ENCODE measurements around the gene ARHGEF10L.

ARHGEF10L gene

DNA sequence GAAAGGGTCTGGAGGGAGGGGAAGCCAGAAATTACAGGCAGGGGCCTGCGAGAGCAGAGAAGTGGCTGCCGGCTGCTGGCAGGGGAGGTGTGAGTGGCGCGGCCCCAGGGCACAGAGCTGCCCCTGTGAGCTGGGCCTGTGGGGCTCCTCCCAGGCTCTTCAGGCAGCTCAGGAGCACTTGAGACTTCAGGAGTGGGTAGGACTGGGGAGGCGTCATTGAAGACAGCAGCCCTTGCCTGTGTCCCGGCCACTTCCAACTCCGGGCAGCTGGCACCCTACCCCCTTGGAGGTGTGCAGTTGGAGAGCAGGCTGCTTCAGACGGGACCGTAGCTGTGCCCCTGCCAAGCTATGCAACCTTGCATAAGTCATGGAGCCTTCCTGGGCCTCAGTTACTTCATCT, 128.1 kb downstream of the ARHGEF10L start:
- WGBS = 90% methylated on average over 9 of the region's 9 CpGs
- Histone ChIP-seq H3K27ac (ENCODE audit: low read depth, low read length) (no peak overlapping the region), H3K9ac (ENCODE audit: low read depth, low read length) (no peak overlapping the region), H3K4me1 (ENCODE audit: insufficient read depth, low read length) (peaks cover 14% of the 10 kb centered on the region), H3K9me3 (ENCODE audit: insufficient read depth, low read depth, low read length) (no peaks in the 10 kb centered on the region), H3K27me3 (ENCODE audit: insufficient read depth, low read length) (no peaks in the 10 kb centered on the region), H3K4me3 (ENCODE audit: low read length) (no peak overlapping the region), H3K36me3 (ENCODE audit: insufficient read depth, low read length) (peaks cover 34% of the 10 kb centered on the region)

DNA sequence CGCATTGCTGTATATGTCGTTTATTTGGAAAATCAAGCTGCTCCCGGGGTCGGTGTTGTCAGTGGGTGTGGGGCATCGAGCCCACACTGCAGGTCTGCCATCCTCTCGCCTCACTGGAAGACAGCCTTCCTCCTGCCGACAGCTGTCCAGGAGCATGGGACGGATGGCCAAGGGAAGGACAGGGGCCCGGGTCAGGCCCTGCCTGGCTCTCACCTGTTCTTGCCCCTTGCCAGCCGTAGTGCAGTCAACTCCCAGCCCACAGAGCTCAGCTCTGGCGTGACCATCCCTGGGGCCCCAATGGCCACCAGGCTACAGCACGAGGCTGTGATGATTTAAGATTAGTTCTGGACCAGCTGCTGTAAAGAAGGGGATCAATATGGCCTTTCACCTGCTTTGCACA, 128.7 kb downstream of the ARHGEF10L start:
- peaks cover 34% of the 10 kb centered on the region for H3K36me3 ChIP-seq (ENCODE audit: insufficient read depth, low read length)
- no peak overlapping the region for H3K4me3 ChIP-seq (ENCODE audit: low read length)

DNA sequence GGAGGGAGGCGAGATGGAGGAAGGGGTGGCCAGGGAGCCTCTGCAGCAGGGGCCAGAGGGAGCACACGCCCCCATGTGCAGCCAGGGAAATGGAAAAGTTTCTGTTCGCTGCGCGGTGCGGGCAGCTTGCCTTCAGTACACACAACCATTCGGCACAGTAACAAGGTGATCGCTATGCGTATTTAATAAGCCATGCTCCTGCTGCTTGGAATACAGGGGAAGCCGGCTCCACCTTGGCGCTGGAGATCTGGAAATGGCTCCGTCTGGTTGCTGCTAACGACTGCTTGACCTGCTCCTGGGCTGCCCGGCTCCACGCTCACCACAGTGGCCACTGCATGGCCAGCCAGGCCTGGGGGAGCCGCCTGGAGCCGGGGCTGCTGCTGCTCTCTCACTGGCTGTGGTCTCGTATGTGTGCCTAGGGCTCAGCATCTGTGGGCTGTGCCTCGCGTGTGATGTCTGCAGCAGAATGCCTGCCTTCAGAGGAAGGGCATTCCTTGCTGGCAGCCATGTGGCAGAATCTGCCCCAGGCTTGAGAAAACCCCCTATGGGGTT, 129.2 kb downstream of the ARHGEF10L start:
- H3K27ac ChIP-seq (ENCODE audit: low read depth, low read length) = no peak overlapping the region
- peaks cover 34% of the 10 kb centered on the region for H3K36me3 ChIP-seq (ENCODE audit: insufficient read depth, low read length)
- no peak overlapping the region for H3K9ac ChIP-seq (ENCODE audit: low read depth, low read length)
- H3K27me3 ChIP-seq (ENCODE audit: insufficient read depth, low read length) = no peaks in the 10 kb centered on the region
- no peak overlapping the region for H3K4me3 ChIP-seq (ENCODE audit: low read length)
- 95% methylated on average over 20 of the region's 20 CpGs for WGBS
- no peaks in the 10 kb centered on the region for H3K9me3 ChIP-seq (ENCODE audit: insufficient read depth, low read depth, low read length)
- peaks cover 14% of the 10 kb centered on the region for H3K4me1 ChIP-seq (ENCODE audit: insufficient read depth, low read length)

More for the DNA sequence above, 128.7 kb downstream of the ARHGEF10L start:
- WGBS = 95% methylated on average over 12 of the region's 12 CpGs
- Histone ChIP-seq H3K9me3 (ENCODE audit: insufficient read depth, low read depth, low read length) (no peaks in the 10 kb centered on the region), H3K9ac (ENCODE audit: low read depth, low read length) (no peak overlapping the region), H3K27ac (ENCODE audit: low read depth, low read length) (no peak overlapping the region), H3K27me3 (ENCODE audit: insufficient read depth, low read length) (no peaks in the 10 kb centered on the region), H3K4me1 (ENCODE audit: insufficient read depth, low read length) (peaks cover 14% of the 10 kb centered on the region)

DNA sequence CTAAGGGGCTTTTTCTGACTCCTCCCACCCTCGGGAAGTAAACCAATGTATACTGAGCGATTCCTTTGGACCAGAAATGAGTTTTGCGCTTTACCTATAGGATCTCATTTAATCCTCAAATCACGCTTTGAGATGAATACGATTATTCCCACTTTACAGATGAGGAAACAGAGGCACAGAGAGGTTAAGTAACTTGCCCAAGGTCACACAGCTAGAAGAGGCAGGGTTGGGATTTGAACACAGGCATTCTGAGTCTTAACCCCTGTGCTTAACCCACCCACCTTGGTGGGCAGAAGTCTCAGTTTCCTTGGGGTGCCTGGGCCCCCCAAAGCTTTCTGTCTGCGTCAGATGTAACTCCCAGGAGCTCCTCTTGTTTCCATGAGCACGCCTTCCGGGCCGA, 129.8 kb downstream of the ARHGEF10L start:
- Histone ChIP-seq H3K4me1 (ENCODE audit: insufficient read depth, low read length) (peaks cover 14% of the 10 kb centered on the region), H3K9ac (ENCODE audit: low read depth, low read length) (no peak overlapping the region), H3K36me3 (ENCODE audit: insufficient read depth, low read length) (peaks cover 33% of the 10 kb centered on the region), H3K9me3 (ENCODE audit: insufficient read depth, low read depth, low read length) (no peaks in the 10 kb centered on the region), H3K4me3 (ENCODE audit: low read length) (no peak overlapping the region), H3K27me3 (ENCODE audit: insufficient read depth, low read length) (no peaks in the 10 kb centered on the region), H3K27ac (ENCODE audit: low read depth, low read length) (no peak overlapping the region)
- WGBS = 95% methylated on average over 9 of the region's 9 CpGs

DNA sequence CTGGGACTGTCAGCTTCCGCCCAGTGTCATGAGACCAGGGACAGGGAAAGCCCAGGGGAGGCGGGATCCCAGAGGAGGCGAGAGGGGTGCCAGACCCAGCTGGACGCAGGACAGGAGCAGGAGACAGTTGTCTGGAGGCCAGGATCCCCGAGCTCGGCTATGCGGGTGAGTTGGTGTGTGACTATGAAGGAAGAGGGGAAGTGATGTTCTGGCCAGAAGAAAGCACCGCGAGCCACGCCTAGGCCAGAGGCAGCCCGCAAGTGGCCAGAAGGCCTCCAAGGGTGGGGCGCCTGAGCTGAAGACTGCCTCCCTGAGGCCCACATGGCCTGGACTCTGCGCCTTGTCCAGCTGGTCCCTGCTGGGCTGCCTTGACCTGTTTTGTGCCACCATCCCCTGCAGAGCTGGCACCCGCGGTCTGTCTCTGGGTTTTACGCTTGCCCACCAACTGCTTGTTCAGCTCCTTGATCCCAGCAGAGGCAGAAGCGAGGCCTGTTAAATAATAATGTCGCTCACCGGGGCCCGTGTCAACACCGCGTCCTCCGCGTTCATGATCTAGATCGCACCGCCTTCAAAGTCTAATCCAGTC, 130.5 kb downstream of the ARHGEF10L start:
- Histone ChIP-seq H3K4me1 (ENCODE audit: insufficient read depth, low read length) (peaks cover 14% of the 10 kb centered on the region), H3K4me3 (ENCODE audit: low read length) (no peak overlapping the region), H3K9me3 (ENCODE audit: insufficient read depth, low read depth, low read length) (no peaks in the 10 kb centered on the region), H3K27me3 (ENCODE audit: insufficient read depth, low read length) (no peaks in the 10 kb centered on the region), H3K9ac (ENCODE audit: low read depth, low read length) (no peak overlapping the region), H3K27ac (ENCODE audit: low read depth, low read length) (no peak overlapping the region), H3K36me3 (ENCODE audit: insufficient read depth, low read length) (peaks cover 31% of the 10 kb centered on the region)
- 96% methylated on average over 26 of the region's 26 CpGs for whole genome bisulfite sequencing

DNA sequence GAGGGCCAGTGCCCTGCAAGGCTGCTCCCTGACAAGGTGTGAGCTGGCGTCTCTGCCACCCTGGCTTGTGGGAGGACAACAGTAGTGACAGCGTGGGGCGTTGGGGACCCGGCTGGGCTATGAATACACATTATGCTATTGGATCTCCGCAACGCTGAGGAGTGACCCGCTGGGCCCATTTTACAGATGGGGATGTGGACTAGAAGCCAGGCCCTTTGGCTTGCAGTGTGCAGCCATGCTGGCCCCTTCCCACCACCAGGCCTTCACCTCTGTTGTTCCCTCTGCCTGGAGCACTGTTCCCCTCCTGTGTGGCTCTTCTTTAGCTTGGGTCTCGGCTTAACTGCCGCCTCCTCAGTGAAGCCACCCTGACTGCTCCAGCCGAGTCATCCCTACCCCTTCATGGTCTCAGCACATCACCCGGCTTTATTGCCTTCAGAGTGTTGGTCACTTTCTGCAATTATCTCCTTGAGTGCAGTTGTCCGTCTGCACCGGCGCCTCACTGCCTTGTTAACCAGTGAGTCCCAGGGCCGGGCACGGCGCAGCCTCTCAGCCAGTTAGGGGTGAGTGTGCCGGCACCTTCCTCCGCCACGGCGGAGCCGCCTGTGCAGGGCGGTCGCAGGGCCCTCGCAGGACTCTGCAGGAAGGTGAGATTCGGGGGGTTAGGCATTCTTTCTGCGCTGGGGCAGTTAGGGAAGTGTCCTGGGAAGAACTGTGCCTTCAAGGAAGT, 131.3 kb downstream of the ARHGEF10L start:
- Histone ChIP-seq H3K9ac (ENCODE audit: low read depth, low read length) (no peak overlapping the region), H3K36me3 (ENCODE audit: insufficient read depth, low read length) (peaks cover 23% of the 10 kb centered on the region), H3K4me3 (ENCODE audit: low read length) (no peak overlapping the region), H3K4me1 (ENCODE audit: insufficient read depth, low read length) (peaks cover 14% of the 10 kb centered on the region), H3K9me3 (ENCODE audit: insufficient read depth, low read depth, low read length) (no peaks in the 10 kb centered on the region), H3K27ac (ENCODE audit: low read depth, low read length) (no peak overlapping the region), H3K27me3 (ENCODE audit: insufficient read depth, low read length) (no peaks in the 10 kb centered on the region)
- WGBS = 91% methylated on average over 27 of the region's 27 CpGs

DNA sequence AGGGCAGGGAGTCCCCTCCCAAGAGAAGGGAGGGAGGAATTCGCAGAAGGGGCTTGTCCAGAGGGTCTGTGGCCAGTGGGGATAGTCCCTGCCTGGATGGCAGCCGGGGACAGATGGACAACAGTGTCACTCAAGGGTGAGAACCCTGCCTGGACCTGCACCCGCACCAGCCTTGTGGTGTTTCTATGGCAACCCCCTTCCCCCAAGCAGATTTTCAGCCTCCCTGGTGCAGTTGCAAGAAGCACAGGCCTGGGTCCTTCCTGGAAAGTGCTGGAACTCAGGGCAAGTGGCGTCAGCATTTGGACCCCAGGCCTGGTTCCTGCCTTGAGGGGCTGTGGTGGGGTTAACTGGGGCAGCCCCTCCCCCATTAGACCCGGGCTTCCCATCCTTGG, 131.8 kb downstream of the ARHGEF10L start:
- 71% methylated on average over 5 of the region's 5 CpGs for WGBS

DNA sequence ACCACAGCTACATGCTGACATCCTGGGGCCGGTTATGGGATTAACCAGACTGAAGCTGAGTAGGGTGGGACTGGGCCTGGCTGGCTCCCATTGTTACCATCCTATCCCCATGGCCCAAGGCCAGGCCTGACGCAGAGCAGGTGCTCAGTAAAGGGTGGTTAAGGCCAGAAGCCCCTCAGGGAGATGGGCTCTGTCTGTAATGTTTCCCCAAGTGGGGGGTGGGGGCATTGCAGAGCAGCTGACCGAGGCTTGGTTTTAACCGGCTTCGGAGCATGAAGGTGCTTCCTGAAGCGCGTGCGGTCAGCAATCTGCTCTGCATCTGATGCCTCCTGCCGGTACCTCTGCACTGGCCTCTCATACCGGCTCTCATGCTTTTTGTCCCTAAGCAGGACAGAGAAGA, 132.2 kb downstream of the ARHGEF10L start:
- Histone ChIP-seq H3K4me1 (ENCODE audit: insufficient read depth, low read length) (peaks cover 14% of the 10 kb centered on the region), H3K4me3 (ENCODE audit: low read length) (no peak overlapping the region), H3K9ac (ENCODE audit: low read depth, low read length) (no peak overlapping the region), H3K9me3 (ENCODE audit: insufficient read depth, low read depth, low read length) (no peaks in the 10 kb centered on the region), H3K27ac (ENCODE audit: low read depth, low read length) (no peak overlapping the region), H3K36me3 (ENCODE audit: insufficient read depth, low read length) (peaks cover 17% of the 10 kb centered on the region), H3K27me3 (ENCODE audit: insufficient read depth, low read length) (no peaks in the 10 kb centered on the region)
- WGBS = 45% methylated on average over 10 of the region's 10 CpGs

More for the DNA sequence above, 131.8 kb downstream of the ARHGEF10L start:
- H3K9ac ChIP-seq (ENCODE audit: low read depth, low read length) = no peak overlapping the region
- H3K4me1 ChIP-seq (ENCODE audit: insufficient read depth, low read length) = peaks cover 14% of the 10 kb centered on the region
- no peak overlapping the region for H3K4me3 ChIP-seq (ENCODE audit: low read length)
- no peaks in the 10 kb centered on the region for H3K9me3 ChIP-seq (ENCODE audit: insufficient read depth, low read depth, low read length)
- H3K27ac ChIP-seq (ENCODE audit: low read depth, low read length) = no peak overlapping the region
- no peaks in the 10 kb centered on the region for H3K27me3 ChIP-seq (ENCODE audit: insufficient read depth, low read length)
- H3K36me3 ChIP-seq (ENCODE audit: insufficient read depth, low read length) = peaks cover 18% of the 10 kb centered on the region

DNA sequence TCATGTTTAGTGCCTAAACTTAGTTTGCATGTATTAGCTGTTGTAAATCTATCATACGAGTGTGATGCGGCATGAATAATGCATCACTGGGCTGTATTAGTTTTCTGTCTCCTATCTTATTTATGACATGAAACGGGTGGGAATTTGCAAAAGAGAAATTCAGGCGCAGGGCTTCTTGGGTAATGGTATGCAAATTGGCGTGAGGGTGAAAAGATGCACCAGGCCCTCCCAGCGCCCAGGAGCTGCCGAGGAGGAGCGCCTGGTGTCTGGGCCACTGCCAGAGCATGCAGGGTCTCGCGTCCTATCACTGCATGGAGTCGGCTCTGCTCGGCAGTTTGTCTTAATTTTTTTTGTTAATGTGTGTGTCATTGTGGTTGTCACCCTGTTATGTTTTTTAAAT, 132.7 kb downstream of the ARHGEF10L start:
- H3K4me1 ChIP-seq (ENCODE audit: insufficient read depth, low read length) = peaks cover 14% of the 10 kb centered on the region
- no peaks in the 10 kb centered on the region for H3K27me3 ChIP-seq (ENCODE audit: insufficient read depth, low read length)
- no peaks in the 10 kb centered on the region for H3K9me3 ChIP-seq (ENCODE audit: insufficient read depth, low read depth, low read length)
- H3K9ac ChIP-seq (ENCODE audit: low read depth, low read length) = no peak overlapping the region
- H3K4me3 ChIP-seq (ENCODE audit: low read length) = no peak overlapping the region
- peaks cover 17% of the 10 kb centered on the region for H3K36me3 ChIP-seq (ENCODE audit: insufficient read depth, low read length)
- WGBS = 72% methylated on average over 12 of the region's 12 CpGs
- no peak overlapping the region for H3K27ac ChIP-seq (ENCODE audit: low read depth, low read length)

DNA sequence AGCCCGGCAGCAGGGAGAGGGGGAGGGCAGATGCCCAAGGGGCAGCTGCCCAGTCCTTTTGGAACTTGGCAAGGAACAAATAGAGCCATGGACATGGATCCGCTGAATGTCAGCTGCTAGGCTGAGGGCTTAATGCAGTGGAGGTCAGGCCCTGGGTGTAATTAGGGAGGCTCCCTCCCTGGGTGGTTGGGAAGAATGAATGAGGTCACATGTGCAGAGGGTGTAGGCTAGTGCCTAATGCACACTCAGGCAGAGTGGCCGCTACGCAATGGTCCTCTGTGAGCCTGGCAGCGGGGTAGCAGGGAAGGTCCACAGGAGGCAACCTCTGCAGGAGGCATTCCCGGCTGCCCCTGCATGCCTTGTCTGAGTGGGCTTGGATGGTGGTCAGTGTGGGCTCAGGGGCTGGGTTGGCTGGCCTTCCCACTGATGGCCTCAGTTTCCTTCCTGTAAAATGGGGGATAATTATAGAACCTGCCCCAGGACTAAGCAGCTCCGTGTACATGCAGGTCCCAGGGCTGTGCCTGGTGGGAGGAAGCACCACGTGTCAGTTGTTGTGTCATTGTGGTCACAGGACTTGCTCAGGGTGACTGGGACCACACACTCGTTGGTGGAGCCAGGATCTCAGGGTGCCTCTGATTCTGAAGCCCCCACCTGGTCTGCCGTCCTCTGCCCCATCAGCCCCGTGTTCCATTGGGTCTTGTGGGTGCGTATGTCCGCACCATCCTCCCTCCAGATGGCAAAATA, 134.0 kb downstream of the ARHGEF10L start:
- H3K27me3 ChIP-seq (ENCODE audit: insufficient read depth, low read length) = no peaks in the 10 kb centered on the region
- peaks cover 17% of the 10 kb centered on the region for H3K36me3 ChIP-seq (ENCODE audit: insufficient read depth, low read length)
- peaks cover 14% of the 10 kb centered on the region for H3K4me1 ChIP-seq (ENCODE audit: insufficient read depth, low read length)
- no peak overlapping the region for H3K9ac ChIP-seq (ENCODE audit: low read depth, low read length)
- WGBS = 93% methylated on average over 13 of the region's 13 CpGs
- H3K9me3 ChIP-seq (ENCODE audit: insufficient read depth, low read depth, low read length) = no peaks in the 10 kb centered on the region
- no peak overlapping the region for H3K27ac ChIP-seq (ENCODE audit: low read depth, low read length)
- no peak overlapping the region for H3K4me3 ChIP-seq (ENCODE audit: low read length)

Measured in HUES64 (cell line).